IPS DF 4.7 (cell line): ENCODE results near the gene RUNX3.
"Not testable (repeated sequence)": the region's sequence is repeated elsewhere in the genome, so short reads cannot be mapped to it uniquely, and the experiment has no call there.

Experiments used
- DNase-seq: peaks from one replicate; pipeline ENCODE4 v3.0.0-alpha.2; 2013; ENCODE audit warnings: low spot score; ENCODE audit errors: extremely low read depth

The RUNX3 gene

GRCh38 chr1:24914226-24915069, 15.6 kb downstream of the RUNX3 start:
- DNase-seq, result no peak

DNA sequence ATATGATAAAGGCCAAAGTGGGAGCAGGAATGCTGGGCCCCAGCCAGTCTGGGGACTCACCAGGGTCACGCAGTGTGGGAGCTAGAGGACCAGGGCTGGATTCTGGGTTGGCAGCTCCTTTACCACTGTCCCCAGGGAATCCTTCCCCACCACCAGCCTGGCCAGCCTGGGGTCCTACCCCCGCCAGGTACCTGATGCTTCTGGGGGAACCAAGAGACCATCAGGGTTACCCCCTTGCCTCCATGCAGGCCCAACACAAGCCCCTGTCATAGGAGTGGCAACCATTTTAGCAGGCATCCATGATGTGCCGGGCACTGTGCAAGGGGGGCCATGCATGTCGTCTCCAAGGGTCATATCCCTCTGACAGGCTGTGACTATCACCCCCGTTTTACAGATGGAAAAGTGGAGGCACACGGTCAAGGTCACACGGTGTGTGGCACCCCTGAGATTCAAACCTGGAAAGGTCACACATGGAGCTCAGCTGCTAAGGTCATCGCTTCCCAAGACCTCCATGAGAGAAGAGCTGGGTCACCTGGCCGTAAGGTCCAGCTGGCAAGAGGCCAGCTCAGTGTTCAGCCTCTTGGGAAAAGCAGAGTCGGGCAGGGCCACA, 16.4 kb downstream of the RUNX3 start:
- no peak for DNase-seq

DNA sequence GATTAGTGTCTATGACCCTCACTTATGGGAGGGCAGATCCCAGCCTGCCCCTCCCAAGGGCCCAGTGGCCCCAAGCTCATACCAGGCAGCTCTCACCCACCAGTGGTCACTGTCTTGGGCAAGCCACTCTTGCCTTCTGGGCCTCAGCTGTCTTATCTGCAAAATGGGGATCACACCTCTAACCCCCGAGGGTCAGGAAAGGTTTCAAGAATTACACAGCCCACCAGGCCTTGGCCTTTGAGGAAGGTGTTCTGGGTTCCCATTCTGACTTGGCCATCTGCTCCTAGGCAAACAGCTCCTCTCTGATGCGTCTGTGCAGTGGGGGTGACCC, 16.8 kb downstream of the RUNX3 start:
- no peak for DNase-seq

DNA sequence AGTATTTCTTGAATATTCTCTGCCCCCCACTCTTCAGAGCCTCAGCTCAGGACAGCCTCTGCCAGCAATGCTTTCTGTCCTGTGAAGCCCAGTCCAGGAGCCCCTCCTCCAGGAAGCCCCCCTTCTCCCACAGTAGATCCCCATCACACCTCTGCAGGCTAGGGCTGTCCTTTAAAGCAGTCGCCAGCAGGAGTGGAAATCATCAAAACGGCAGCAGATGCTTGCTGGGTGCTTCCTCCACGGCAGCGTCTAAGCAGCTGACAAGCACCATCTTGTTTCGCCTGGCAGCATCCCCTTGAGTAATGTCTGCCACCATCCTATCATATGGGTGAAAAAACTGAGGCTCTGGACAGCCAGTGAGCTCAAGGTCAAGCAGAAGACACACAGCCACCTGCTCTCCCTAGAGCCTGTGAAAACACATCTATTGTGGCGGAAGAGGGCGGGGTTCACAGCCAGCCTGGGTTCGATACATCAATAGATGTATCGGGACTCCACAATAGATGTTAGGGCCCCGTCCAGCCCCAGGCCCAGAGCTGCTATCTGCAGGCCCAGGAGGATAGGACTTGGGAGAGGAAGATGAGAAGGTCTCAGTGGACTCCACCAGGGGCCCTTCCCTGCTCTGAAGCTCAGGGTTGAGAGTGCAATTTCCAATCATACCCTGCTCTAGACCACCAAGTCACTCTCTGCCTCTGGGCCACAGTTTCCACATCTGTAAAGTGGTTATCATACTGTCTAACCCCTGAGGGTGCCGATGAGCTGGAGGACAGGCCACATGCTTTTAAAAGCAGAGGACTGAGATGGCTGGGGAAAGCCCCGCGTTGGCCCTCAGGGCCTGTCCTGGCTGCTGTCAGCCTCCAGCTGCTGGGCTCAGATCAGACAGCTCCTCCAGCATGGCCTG, 17.5 kb downstream of the RUNX3 start:
- no peak for DNase-seq

DNA sequence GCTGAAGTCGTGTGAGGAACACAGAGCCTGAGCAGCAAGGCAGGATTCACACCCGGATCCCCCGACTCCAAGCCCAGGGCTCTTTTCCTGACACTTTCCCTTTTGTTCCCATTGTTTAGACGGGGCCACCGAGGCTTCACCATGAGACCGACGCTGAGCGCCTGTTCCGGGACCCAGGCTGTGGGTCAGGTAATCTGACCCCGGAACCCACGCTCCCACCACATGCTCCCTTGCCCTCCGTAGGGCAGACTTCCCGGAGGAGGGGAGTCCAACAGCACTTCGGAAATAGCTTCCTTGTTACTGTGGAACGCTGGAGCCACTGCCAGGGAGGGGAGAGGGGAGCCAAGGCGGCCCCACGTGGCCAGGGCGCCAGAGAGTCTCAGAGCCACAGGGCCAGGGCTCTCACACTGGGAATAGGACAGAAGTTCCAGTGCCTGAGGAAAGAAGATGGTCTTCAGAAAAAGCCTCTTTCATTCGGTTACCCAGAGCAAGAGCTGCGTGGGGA, 18.4 kb downstream of the RUNX3 start:
- no peak for DNase-seq

DNA sequence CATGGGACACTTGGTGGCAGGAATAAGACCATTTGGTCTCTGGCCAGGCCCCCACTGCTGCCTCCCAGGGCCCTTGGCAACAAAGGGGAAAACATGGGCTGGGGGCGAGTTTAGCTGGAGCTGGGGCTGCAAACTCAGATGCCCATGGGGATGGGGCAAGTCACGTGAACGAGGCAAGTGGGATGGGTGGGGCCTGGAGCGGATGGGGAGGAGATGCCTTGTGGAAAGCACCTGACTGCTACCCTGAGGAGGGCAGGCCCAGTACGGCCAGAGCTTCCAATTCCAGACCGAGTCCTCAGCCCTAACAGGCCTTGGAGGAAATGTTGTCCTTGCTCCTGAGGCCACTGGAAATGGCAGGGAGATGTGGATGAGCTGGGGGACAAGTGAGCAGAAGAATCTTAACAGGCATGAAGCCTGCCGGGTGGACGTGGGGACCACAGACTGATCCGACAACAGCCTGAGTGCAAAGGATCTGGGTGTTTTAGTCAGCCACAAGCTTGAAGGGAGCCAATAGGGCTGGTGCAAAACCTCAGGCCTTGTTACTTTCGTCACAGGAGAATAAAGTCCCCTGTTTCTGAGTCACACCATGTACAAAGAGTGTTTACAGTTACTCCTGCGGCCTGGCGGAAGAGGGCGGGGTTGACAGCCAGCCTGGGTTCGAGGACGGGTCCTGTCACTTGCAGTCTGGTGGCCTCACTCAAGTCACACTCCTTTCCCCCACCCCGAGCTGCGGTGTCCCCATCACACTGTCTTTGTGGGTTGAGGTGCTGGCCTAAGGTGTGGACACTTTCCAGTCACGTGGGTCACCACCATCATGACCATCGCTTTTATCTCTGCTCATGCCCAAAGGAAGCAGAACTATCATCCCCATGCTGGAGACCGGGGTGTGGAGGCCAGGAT, 19.1 kb downstream of the RUNX3 start:
- no peak for DNase-seq

DNA sequence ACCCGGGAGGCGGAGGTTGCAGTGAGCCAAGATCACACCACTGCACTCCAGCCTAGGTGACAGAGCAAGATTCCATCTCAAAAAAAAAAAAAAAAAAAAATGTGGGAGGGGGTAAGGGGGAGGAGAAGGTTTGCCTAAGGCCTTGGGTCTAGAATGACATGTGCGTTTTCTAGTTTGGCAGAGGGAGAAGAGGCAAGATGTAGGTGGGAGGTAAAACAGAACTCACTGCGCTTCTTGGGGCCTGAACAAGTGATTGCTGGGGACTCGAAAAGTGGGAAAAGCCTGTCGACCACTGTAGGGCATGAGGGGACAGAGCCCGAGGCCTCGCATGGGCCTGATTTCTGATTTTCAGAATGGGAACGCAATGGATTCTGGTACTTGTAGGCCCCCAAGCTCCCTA, 19.9 kb downstream of the RUNX3 start:
- DNase-seq, result no peak

GRCh38 chr1:24909388-24909898, 20.6 kb downstream of the RUNX3 start:
- DNase-seq, result no peak

DNA sequence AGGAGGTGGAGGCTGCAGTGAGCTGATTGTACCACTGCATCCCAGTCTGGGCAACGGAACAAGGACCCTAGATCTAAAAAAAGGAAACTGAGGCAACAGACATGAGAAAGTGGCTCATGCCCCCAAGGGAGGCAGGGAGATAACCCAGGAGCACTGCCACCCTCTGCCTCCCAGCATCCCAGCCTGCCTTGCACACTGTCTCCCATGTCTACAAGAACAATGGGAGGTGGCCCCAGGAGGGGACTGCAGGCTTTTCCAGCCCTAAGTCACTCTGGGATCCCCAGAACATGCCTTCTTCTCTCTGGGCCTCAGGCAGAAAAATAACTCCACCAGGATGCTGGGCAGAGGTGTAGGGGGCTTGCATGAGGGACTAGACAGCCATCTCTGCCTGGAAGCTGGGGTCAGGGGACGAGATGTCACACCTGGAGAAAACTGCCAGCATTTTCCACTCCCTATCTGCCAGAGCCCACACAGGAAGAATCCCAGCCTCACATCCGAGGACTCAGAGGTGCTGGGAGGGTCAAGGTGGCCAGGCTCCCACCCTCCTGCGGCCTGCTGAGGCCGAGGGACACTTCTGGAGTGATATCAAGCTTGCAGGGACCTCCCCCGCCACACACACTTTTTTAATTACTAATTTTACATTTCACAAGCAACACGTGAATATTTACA, 21.4 kb downstream of the RUNX3 start:
- no peak for DNase-seq

DNA sequence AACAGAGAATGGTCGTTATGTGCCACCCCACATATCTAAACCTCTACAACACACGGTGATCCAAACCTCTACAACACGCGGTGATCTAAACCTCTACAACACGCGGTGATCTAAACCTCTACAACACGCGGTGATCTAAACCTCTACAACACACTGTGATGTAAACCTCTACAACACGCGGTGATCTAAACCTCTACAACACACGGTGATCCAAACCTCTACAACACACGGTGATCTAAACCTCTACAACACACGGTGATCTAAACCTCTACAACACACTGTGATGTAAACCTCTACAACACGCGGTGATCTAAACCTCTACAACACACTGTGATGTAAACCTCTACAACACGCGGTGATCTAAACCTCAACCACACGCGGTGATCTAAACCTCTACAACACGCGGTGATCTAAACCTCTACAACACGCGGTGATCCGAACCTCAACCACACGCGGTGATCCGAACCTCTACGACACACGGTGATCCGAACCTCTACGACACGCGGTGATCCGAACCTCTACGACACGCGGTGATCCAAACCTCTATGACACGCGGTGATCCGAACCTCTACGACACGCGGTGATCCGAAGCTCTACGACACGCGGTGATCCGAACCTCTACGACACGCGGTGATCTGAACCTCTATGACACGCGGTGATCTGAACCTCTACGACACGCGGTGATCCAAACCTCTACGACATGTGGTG, 22.3 kb downstream of the RUNX3 start:
- not testable (repeated sequence) for DNase-seq

DNA sequence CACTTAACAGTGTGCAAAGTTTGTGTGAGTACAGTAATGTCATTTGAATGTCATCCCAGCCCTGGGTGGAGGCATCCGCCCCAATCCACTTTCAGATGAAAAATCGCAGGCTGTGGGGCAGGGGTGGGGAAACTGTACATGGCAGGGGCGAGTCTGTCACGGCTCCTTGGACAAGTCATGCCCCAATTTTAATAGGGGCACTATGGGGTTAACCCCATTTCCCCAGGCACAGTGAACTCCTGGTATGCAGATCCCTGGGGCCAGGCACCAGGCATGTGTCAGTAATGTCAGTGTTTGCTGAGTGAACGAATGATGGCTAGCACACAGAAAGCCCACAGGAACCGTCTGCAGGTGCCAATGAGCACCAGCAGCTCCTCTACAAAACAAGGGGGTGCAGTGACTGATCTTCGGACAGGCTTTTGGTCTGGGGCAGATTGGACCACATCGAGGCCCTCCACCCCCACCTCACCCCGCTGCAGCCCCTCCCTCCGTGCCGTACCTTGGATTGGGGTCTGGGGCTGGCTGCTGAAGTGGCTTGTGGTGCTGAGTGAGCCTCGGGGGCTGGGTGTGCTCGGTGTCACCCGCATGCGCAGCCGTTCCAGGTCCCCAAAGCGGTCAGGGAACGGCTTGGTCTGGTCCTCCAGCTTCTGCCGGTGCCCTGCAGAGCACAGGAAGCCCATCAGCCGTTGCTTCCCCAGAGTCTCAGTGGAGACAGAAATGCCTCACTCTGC, 23.2 kb downstream of the RUNX3 start:
- DNase-seq, result no peak

- DNase-seq, result no peak
Observed at GRCh38 chr1:24905979-24906720, 23.9 kb downstream of the RUNX3 start.

DNA sequence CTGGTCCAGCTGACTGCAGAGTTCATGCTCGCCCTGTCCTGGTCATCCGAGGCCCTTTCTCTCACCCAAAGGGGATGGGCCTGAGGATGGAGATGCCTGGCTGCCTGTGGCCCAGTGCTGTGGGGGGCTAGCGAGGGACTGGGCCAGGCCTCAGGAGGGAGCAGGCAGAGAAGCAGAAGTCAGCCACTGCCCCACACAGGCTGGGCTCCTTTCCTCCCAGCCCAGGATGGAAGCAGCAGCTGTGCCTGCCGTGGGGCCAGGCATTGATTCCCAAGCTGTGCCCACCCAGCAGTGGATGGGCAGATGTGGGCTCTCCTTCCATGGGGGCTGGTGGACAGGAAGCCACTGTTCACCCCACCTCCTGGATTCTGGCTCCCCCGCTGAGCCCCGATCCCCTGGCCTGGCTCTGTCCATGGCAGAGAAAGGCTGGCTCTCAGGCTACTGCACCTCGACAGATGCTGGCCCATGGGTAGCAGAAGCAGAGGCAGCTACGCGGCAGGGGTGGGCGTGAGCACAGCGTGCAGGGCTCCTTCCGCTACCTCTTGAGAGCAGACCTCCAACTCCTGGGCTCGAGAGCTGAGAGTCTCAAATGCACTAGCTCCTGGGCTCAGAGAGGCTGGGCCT, 24.6 kb downstream of the RUNX3 start:
- DNase-seq, result no peak

DNA sequence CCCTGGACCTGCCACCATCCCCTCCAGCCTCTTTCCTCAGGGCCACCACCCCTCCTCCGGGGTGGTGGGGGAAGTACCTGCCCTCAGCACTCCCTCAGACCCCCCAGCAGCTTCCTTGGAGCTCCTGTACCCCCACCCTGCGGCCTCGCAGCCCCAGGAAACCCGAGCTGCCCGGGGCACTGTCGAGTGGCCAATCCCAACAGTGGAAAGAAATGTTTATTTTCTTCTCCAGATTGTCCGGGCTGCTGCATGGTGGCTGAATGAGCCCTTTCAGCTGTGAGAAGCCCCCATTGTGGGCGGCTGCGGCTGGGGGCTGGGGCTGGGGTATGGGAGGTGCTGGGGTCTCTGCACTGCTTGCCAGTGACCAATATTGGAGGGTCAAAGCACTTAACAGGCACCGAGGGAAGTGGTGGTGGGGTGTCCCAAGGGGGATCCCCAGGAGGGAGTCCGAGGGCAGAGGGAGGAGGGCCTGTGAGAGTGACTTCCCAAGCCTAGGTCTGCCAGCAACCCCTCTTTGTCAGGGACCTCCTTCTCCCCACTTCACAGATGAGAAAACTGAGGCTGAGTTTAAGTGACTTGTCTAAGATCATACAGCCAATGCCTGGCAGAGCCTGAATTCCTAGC, 25.2 kb downstream of the RUNX3 start:
- DNase-seq, result no peak

DNA sequence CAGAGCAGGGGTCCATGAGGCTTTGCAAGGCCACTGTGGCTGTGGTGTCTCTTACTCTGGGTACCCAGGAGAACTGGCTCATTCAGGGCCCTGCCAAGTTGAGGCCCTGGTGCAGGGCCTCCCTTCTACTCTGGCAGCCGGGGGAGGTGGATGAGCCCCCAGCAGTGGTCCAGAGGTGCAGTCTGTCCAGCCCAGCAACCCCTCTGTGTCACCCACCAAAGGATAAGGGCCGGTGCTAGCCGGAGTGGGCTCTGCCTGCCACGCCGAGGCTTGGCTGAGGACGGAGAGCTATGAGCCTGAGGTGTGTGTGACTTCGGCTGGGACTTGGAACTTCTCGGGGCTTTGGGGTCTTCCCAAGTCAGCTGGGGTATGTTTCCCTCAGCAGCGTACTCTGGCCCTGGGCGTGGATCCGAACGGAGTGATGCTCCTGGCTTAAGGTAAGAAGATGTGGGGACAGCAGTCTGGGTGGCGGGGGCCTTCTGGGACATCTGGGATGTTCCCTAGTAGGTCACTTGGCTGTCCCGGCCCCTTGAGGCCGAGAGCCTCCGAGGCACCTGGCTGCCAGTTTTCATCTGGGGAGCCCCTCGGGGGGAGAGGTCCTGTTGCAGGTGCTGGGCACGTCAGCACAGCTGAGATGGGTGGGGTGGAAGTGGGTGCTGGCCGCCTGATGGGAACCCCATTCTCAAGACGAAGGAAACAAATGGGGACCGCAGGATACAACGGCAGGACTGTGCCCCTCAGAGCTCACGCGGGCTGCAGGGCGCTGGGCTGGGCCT, 25.9 kb downstream of the RUNX3 start:
- no peak for DNase-seq

GRCh38 chr1:24903560-24903954, 26.5 kb downstream of the RUNX3 start:
- DNase-seq, result no peak
